ENCODE data around the gene KRT73. TPM values are rescaled to one million over a fixed set of nuclear protein-coding genes. Genes with fewer than 3 reads are reported as not detected.

The KRT73 gene
- total and polyA plus RNA-seq, 2 donors (not counting 3 experiments of a cell fraction or from before 2014, with no cell fraction given): not detected

GRCh38 chr12:52645120-52645761, 26.9 kb upstream of the KRT73 start:
- dilution Hi-C loops (cut with MboI; ENCODE audit: extremely low pct_ligation_motif_present, low sequenced_read_pairs): no loop called here
- BruUV-seq (replicated peaks): no TSS peak
- Histone ChIP-seq H3K9me3 (replicated peaks; ENCODE audit: control insufficient read depth, insufficient read depth, low read length) (no peaks in the 10 kb centered on the region), H4K20me1 (replicated peaks; ENCODE audit: control insufficient read depth, extremely low read depth, insufficient read depth, low read length) (no peaks in the 10 kb centered on the region), H3K36me3 (ENCODE audit: control insufficient read depth in 2 of 2, extremely low read depth in 1 of 2, insufficient read depth in 2 of 2, low read length in 2 of 2) (no peaks in the 10 kb centered on the region), H3K79me2 (ENCODE audit: control insufficient read depth, insufficient read depth, low read length) (no peaks in the 10 kb centered on the region), H3K4me3 (replicated peaks in 1 of 3; ENCODE audit: insufficient read depth in 1 of 3, low read depth in 1 of 3, low read length in 3 of 3) (no peak overlapping the region), H3K27ac (ENCODE audit: insufficient read depth, low read depth, low read length) (no peak overlapping the region), H3K27me3 (ENCODE audit: control insufficient read depth in 2 of 2, insufficient read depth in 2 of 2, low read length in 2 of 2) (peaks cover 7 to 9% of the 10 kb centered on the region in 2 experiments), H3K4me2 (ENCODE audit: insufficient read depth, low read length) (no peak overlapping the region), H3K4me1 (ENCODE audit: control insufficient read depth, extremely low read depth, insufficient read depth, low read length) (no peaks in the 10 kb centered on the region), H2AFZ (ENCODE audit: low read depth, low read length) (no peak overlapping the region), H3K9me1 (replicated peaks; ENCODE audit: control insufficient read depth, extremely low read depth, insufficient read depth, low read length) (no peaks in the 10 kb centered on the region), H3K9ac (replicated peaks; ENCODE audit: extremely low read depth, insufficient read depth, low read length) (no peak overlapping the region)
- CTCF ChIA-PET: no interaction called here
- POLR2A ChIA-PET: no interaction called here
- intact Hi-C loops (cut with micrococcal nuclease): no loop called here
- TF ChIP-seq GATA2 (IDR thresholded peaks at IDR 0.05; ENCODE audit: insufficient read depth, insufficient read length, low read depth, low read length) (no peak), EZH2 (IDR thresholded peaks at IDR 0.05; ENCODE audit: borderline replicate concordance, low read depth, low read length, severe bottlenecking) (no peak), FOS (IDR thresholded peaks at IDR 0.05; ENCODE audit: borderline replicate concordance, insufficient read depth, low read length) (no peak), POLR2AphosphoS5 (IDR thresholded peaks at IDR 0.05; ENCODE audit: insufficient read depth, low read depth, low read length) (no peak), POLR2A (IDR thresholded peaks at IDR 0.05; ENCODE audit: low read depth, low read length) (no peak), CTCF (IDR thresholded peaks at IDR 0.05; ENCODE audit: extremely low read depth in 1 of 2, insufficient read depth in 1 of 2, low read depth in 1 of 2, low read length in 2 of 2) (no peak), MYC (IDR thresholded peaks at IDR 0.05; ENCODE audit: low read depth, low read length) (no peak), JUN (IDR thresholded peaks at IDR 0.05; ENCODE audit: borderline replicate concordance, insufficient read depth, insufficient read length, low read depth) (no peak)
- TF ChIP-seq, protein P1, sequence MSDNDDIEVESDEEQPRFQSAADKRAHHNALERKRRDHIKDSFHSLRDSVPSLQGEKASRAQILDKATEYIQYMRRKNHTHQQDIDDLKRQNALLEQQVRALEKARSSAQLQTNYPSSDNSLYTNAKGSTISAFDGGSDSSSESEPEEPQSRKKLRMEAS (IDR thresholded peaks at IDR 0.05; ENCODE audit: insufficient read depth, insufficient read length): no peak
- no peak for DNase-seq (ENCODE audit: low read depth, low spot score)
- no peak for FAIRE-seq
